Neural progenitor cell (in vitro differentiated cells): ENCODE data around the gene ANO2. TPM values are rescaled to one million over a fixed set of nuclear protein-coding genes. Genes with fewer than 3 reads are reported as not detected.

Experiments used
- DNase-seq: peaks from one replicate; pipeline ENCODE4 v3.0.0-alpha.2; 2016; ENCODE audit warnings: low spot score
- H2AFZ ChIP-seq: fragments of 200-600 bp; sonication (generic); replicated peaks from 2 replicates; pipeline ENCODE4 v1.6.1; 2016; ENCODE audit warnings: antibody characterized with exemption
- H3F3A ChIP-seq: fragments of 200-600 bp; sonication (generic); 2 replicates; pipeline ENCODE4 v1.6.1; 2016; ENCODE audit warnings: antibody characterized with exemption, low read depth
- H3K27ac ChIP-seq: fragments of 200-600 bp; sonication (generic); 2 replicates; pipeline ENCODE4 v1.5.1; 2016; ENCODE audit warnings: mild to moderate bottlenecking
- H3K27me3 ChIP-seq: fragments of 200-600 bp; sonication (generic); 2 replicates; pipeline ENCODE4 v1.6.1; 2016; ENCODE audit warnings: mild to moderate bottlenecking, moderate library complexity
- H3K36me3 ChIP-seq: fragments of 200-600 bp; sonication (generic); 2 replicates; pipeline ENCODE4 v1.5.1; 2016
- H3K4me1 ChIP-seq: fragments of 200-600 bp; sonication (generic); 2 replicates; pipeline ENCODE4 v1.6.1; 2016; ENCODE audit warnings: mixed run types
- H3K4me2 ChIP-seq: fragments of 200-600 bp; sonication (generic); 2 replicates; pipeline ENCODE4 v1.6.1; 2016
- H3K4me3 ChIP-seq: fragments of 200-600 bp; sonication (generic); 2 replicates; pipeline ENCODE4 v1.5.1; 2016
- H3K79me2 ChIP-seq: fragments of 200-600 bp; sonication (generic); 2 replicates; pipeline ENCODE4 v1.6.1; 2016; ENCODE audit warnings: low read depth
- H3K9ac ChIP-seq: fragments of 200-600 bp; sonication (generic); 2 replicates; pipeline ENCODE4 v1.6.1; 2016
- H3K9me3 ChIP-seq: fragments of 200-600 bp; sonication (generic); 2 replicates; pipeline ENCODE4 v1.5.1; 2016; ENCODE audit warnings: low read depth
- H4K20me1 ChIP-seq: fragments of 200-600 bp; sonication (generic); 2 replicates; pipeline ENCODE4 v1.6.1; 2016; ENCODE audit warnings: low read depth
- H3K27ac Mint-ChIP-seq: 3 replicates; pipeline ENCODE4 v1.8.0; 2021; ENCODE audit warnings: mixed read lengths
- H3K27me3 Mint-ChIP-seq: 2 replicates; pipeline ENCODE4 v1.8.0; 2022; ENCODE audit warnings: low read depth, mild to moderate bottlenecking, inconsistent platforms, moderate library complexity, mixed read lengths; ENCODE audit not compliant: insufficient read depth
- H3K36me3 Mint-ChIP-seq: 3 replicates; pipeline ENCODE4 v1.8.0; 2021; ENCODE audit warnings: mixed read lengths
- H3K4me1 Mint-ChIP-seq: 3 replicates; pipeline ENCODE4 v1.8.0; 2021; ENCODE audit warnings: mixed read lengths
- H3K4me3 Mint-ChIP-seq: 3 replicates; pipeline ENCODE4 v1.8.0; 2021; ENCODE audit warnings: mild to moderate bottlenecking, moderate library complexity, mixed read lengths
- H3K9me3 Mint-ChIP-seq: 3 replicates; pipeline ENCODE4 v1.8.0; 2020; ENCODE audit warnings: mixed read lengths
- EZH2 ChIP-seq: fragments of 200-600 bp; sonication (generic); IDR thresholded peaks from 2 replicates; pipeline ENCODE4 v1.6.1; 2017; ENCODE audit warnings: antibody characterized with exemption, mild to moderate bottlenecking, moderate library complexity
- EZH2phosphoT487 ChIP-seq: fragments of 200-600 bp; sonication (generic); IDR thresholded peaks from 2 replicates; pipeline ENCODE4 v1.6.1; 2017; ENCODE audit warnings: antibody characterized with exemption
- total RNA-seq: library from RNA; depleted of rRNA; stranded (reverse); fragments of >200 nt; gene quantifications from 2 replicates; pipeline ENCODE4 v1.2.3, GENCODE V29; 2015; ENCODE audit warnings: low replicate concordance
- TF ChIP-seq, protein P1 (sequence below): fragments of 200-600 bp; sonication (generic); IDR thresholded peaks from 2 replicates; pipeline ENCODE4 v1.5.1; 2017; ENCODE audit warnings: antibody characterized with exemption, mild to moderate bottlenecking

The ANO2 gene
- total RNA-seq, 1 donor from 2014 or later: 4.8 TPM

GRCh38 chr12:5589054-5589453, 356.0 kb downstream of the ANO2 start:
- no peak overlapping the region for H3K27ac ChIP-seq
- TF ChIP-seq EZH2: no peak
- no peak for TF ChIP-seq EZH2phosphoT487
- TF ChIP-seq, protein P1, sequence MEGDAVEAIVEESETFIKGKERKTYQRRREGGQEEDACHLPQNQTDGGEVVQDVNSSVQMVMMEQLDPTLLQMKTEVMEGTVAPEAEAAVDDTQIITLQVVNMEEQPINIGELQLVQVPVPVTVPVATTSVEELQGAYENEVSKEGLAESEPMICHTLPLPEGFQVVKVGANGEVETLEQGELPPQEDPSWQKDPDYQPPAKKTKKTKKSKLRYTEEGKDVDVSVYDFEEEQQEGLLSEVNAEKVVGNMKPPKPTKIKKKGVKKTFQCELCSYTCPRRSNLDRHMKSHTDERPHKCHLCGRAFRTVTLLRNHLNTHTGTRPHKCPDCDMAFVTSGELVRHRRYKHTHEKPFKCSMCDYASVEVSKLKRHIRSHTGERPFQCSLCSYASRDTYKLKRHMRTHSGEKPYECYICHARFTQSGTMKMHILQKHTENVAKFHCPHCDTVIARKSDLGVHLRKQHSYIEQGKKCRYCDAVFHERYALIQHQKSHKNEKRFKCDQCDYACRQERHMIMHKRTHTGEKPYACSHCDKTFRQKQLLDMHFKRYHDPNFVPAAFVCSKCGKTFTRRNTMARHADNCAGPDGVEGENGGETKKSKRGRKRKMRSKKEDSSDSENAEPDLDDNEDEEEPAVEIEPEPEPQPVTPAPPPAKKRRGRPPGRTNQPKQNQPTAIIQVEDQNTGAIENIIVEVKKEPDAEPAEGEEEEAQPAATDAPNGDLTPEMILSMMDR: no peak
- no peak overlapping the region for H2AFZ ChIP-seq
- peaks cover 14% of the 10 kb centered on the region for H3F3A ChIP-seq
- H3K4me3 ChIP-seq: no peak overlapping the region
- Mint-ChIP-seq H3K27ac (no peak overlapping the region), H3K27me3 (no peaks in the 10 kb centered on the region), H3K4me3 (no peak overlapping the region), H3K4me1 (peaks cover 34% of the 10 kb centered on the region), H3K9me3 (peaks cover 7% of the 10 kb centered on the region), H3K36me3 (no peaks in the 10 kb centered on the region)
- no peak overlapping the region for H3K9ac ChIP-seq
- no peaks in the 10 kb centered on the region for H3K27me3 ChIP-seq
- no peaks in the 10 kb centered on the region for H3K9me3 ChIP-seq
- H3K4me2 ChIP-seq: peak overlapping the region; percentile 16
- DNase-seq: no peak
- H4K20me1 ChIP-seq: no peaks in the 10 kb centered on the region
- peaks cover 53% of the 10 kb centered on the region for H3K4me1 ChIP-seq
- H3K79me2 ChIP-seq: no peaks in the 10 kb centered on the region
- H3K36me3 ChIP-seq: no peaks in the 10 kb centered on the region

DNA sequence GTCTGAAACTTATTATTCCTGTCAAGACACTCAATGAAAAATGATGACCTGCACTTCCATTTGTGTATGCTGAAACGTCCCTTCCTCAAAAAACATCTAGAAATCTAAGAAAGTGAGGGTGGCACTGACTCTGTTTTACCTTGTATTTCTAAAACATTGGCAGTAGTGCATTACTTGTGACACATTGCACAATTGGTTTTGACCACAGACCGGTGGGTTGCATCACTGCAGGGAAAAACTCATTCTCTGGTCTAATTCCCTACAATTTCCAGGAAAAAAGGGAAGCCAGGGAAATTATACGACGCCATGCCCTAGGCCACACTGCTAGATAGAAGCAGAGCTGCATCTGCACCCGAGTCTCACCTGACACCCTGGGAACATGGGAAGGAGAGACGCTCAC, 356.5 kb downstream of the ANO2 start:
- Histone ChIP-seq H3K79me2 (no peaks in the 10 kb centered on the region), H4K20me1 (no peaks in the 10 kb centered on the region), H3K4me2 (no peak overlapping the region), H3K27ac (no peak overlapping the region), H3F3A (peaks cover 14% of the 10 kb centered on the region), H3K9me3 (no peaks in the 10 kb centered on the region), H3K9ac (no peak overlapping the region), H3K36me3 (no peaks in the 10 kb centered on the region), H3K27me3 (no peaks in the 10 kb centered on the region), H3K4me1 (peaks cover 52% of the 10 kb centered on the region), H3K4me3 (no peak overlapping the region), H2AFZ (no peak overlapping the region)
- peaks cover 7% of the 10 kb centered on the region for H3K9me3 Mint-ChIP-seq
- peak overlapping the region; percentile 39 for H3K27ac Mint-ChIP-seq
- peaks cover 34% of the 10 kb centered on the region for H3K4me1 Mint-ChIP-seq
- no peak overlapping the region for H3K4me3 Mint-ChIP-seq
- no peak for DNase-seq
- H3K36me3 Mint-ChIP-seq: no peaks in the 10 kb centered on the region
- TF ChIP-seq EZH2: no peak
- TF ChIP-seq, protein P1: no peak
- no peak for TF ChIP-seq EZH2phosphoT487
- H3K27me3 Mint-ChIP-seq: no peaks in the 10 kb centered on the region

GRCh38 chr12:5588176-5588575, 356.9 kb downstream of the ANO2 start:
- peak overlapping the region; percentile 73 for H3K4me2 ChIP-seq
- peaks cover 48% of the 10 kb centered on the region for H3K4me1 ChIP-seq
- no peak overlapping the region for H3K9ac ChIP-seq
- Mint-ChIP-seq H3K27me3 (no peaks in the 10 kb centered on the region), H3K9me3 (peaks cover 7% of the 10 kb centered on the region), H3K27ac (peak overlapping the region; percentile 44), H3K4me1 (peaks cover 34% of the 10 kb centered on the region), H3K36me3 (no peaks in the 10 kb centered on the region), H3K4me3 (no peak overlapping the region)
- no peak overlapping the region for H2AFZ ChIP-seq
- H3K27me3 ChIP-seq: no peaks in the 10 kb centered on the region
- no peak for DNase-seq
- H4K20me1 ChIP-seq: no peaks in the 10 kb centered on the region
- H3K9me3 ChIP-seq: no peaks in the 10 kb centered on the region
- H3K27ac ChIP-seq: no peak overlapping the region
- no peak overlapping the region for H3K4me3 ChIP-seq
- H3K36me3 ChIP-seq: no peaks in the 10 kb centered on the region
- no peaks in the 10 kb centered on the region for H3K79me2 ChIP-seq
- peaks cover 14% of the 10 kb centered on the region for H3F3A ChIP-seq
- TF ChIP-seq EZH2 (no peak), EZH2phosphoT487 (no peak)
- TF ChIP-seq, protein P1: no peak
